ENCODE measurements around the gene OSBPL10.

Gene OSBPL10

DNA sequence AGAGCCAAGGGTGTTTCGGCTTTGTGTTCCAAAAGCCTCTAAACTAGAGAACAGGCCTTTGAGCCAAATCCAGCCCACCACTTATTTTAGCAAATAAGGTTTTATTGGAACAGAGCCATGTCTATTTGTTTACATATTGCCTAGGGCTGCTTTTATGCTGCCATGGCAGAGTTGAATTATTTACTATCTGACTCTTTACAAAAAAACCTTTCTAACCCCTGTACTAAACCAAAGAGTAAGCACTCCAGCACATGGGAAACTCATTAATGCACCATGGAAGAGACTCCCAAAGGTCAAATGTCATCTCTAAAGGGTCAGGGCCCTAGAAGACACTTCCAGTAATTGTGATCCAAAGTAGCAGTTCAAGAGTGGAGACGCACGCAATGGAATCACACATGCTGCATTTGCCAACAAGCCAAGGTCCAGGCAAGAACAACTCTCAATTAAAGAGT lies 22.3 kb downstream of the OSBPL10 start:
- peak overlapping the region; percentile 59 for H3K27ac ChIP-seq (ENCODE audit: low read length)

DNA sequence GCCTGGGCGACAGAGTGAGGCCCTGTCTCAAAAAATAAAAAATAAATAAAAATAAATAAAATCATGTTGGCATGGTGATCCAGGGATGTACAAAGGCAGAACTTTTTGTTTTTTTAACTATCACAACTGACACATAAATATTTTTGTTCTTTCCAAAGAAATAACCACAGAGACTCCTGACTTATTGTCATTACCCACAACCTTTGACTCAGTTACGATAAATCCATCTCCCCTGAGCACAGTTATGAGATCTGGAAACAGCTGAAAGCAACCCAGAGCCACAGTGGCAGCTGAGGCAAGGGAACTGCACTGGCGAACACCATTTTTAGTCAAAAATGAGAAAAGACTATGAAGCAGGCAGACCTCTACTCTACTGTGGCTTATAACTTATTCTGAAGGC lies 24.0 kb downstream of the OSBPL10 start:
- peaks cover 8 to 9% of the 10 kb centered on the region in 2 donors for H3K9me3 ChIP-seq (ENCODE audit: control insufficient read depth in 2 of 2, low read length in 2 of 2)
- no peaks in the 10 kb centered on the region for H3K36me3 ChIP-seq (ENCODE audit: control insufficient read depth in 2 of 2, insufficient read depth in 2 of 2, low read length in 2 of 2)
- H3K4me1 ChIP-seq (ENCODE audit: control insufficient read depth, insufficient read depth, low read length): peaks cover 18% of the 10 kb centered on the region
- H3K27ac ChIP-seq (ENCODE audit: low read length): no peak overlapping the region
- H3K27me3 ChIP-seq (ENCODE audit: control insufficient read depth in 1 of 2, insufficient read depth in 2 of 2, low read length in 2 of 2): no peaks in the 10 kb centered on the region
- H3K4me3 ChIP-seq (ENCODE audit: low read length in 2 of 2): no peak overlapping the region
- H3K9ac ChIP-seq (ENCODE audit: low read length in 2 of 2): no peak overlapping the region

More for the DNA sequence above, 22.3 kb downstream of the OSBPL10 start:
- Histone ChIP-seq H3K9me3 (ENCODE audit: control insufficient read depth in 2 of 2, low read length in 2 of 2) (peaks cover 8 to 9% of the 10 kb centered on the region in 2 donors), H3K27me3 (ENCODE audit: control insufficient read depth in 1 of 2, insufficient read depth in 2 of 2, low read length in 2 of 2) (no peaks in the 10 kb centered on the region), H3K4me1 (ENCODE audit: control insufficient read depth, insufficient read depth, low read length) (peaks cover 18% of the 10 kb centered on the region), H3K36me3 (ENCODE audit: control insufficient read depth in 2 of 2, insufficient read depth in 2 of 2, low read length in 2 of 2) (no peaks in the 10 kb centered on the region), H3K9ac (ENCODE audit: low read length in 2 of 2) (no peak overlapping the region), H3K4me3 (ENCODE audit: low read length in 2 of 2) (no peak overlapping the region)

DNA sequence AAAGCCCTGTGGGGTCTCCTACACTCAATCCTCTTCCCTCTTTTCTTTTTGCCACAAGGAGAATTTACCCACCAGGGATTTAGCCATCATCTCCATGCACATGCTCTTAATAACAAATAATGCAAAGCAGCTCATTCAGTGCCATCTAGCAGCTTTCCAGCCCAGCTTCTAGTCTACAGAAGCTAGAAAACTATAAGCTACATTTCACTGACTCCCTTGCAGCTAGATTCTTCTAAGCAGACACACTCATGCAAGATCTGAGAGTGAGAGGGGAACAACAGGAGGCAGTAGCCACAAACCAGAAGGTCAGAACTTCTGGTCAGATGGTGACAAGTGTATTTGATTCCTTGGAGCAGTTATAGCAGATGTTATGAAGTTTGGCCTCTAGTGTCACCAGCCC lies 25.5 kb downstream of the OSBPL10 start:
- no peaks in the 10 kb centered on the region for H3K36me3 ChIP-seq (ENCODE audit: control insufficient read depth in 2 of 2, insufficient read depth in 2 of 2, low read length in 2 of 2)
- peaks cover 8 to 9% of the 10 kb centered on the region in 2 donors for H3K9me3 ChIP-seq (ENCODE audit: control insufficient read depth in 2 of 2, low read length in 2 of 2)
- H3K27me3 ChIP-seq (ENCODE audit: control insufficient read depth in 1 of 2, insufficient read depth in 2 of 2, low read length in 2 of 2): no peaks in the 10 kb centered on the region
- H3K9ac ChIP-seq (ENCODE audit: low read length in 2 of 2): no peak overlapping the region
- peaks cover 13% of the 10 kb centered on the region for H3K4me1 ChIP-seq (ENCODE audit: control insufficient read depth, insufficient read depth, low read length)
- H3K27ac ChIP-seq (ENCODE audit: low read length): no peak overlapping the region
- no peak overlapping the region for H3K4me3 ChIP-seq (ENCODE audit: low read length in 2 of 2)

DNA sequence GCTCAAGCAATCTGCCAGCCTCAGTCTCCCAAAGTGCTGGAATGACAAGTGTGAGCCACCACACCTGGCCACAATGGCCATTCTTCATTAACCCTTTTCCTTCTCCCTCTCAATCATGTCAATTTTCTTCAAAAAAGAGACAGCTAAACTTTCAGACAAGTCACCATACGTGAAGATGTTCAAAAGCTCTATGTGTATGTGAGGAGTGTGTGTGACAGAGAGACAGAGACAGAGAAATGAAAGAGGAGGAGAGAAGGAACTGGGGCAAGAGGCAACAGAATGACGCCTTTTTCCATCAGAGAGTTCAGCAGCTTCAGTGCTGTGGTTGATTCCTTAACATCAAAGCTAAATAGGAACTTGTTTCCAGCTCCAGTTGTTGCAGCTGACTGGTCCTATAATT lies 27.4 kb downstream of the OSBPL10 start:
- H3K36me3 ChIP-seq (ENCODE audit: control insufficient read depth in 2 of 2, insufficient read depth in 2 of 2, low read length in 2 of 2): no peaks in the 10 kb centered on the region
- no peak overlapping the region for H3K9ac ChIP-seq (ENCODE audit: low read length in 2 of 2)
- no peak overlapping the region for H3K4me3 ChIP-seq (ENCODE audit: low read length in 2 of 2)
- H3K27me3 ChIP-seq (ENCODE audit: control insufficient read depth in 1 of 2, insufficient read depth in 2 of 2, low read length in 2 of 2): no peaks in the 10 kb centered on the region
- H3K4me1 ChIP-seq (ENCODE audit: control insufficient read depth, insufficient read depth, low read length): no peaks in the 10 kb centered on the region
- no peak overlapping the region for H3K27ac ChIP-seq (ENCODE audit: low read length)
- peaks cover 8 to 15% of the 10 kb centered on the region in 2 donors for H3K9me3 ChIP-seq (ENCODE audit: control insufficient read depth in 2 of 2, low read length in 2 of 2)

DNA sequence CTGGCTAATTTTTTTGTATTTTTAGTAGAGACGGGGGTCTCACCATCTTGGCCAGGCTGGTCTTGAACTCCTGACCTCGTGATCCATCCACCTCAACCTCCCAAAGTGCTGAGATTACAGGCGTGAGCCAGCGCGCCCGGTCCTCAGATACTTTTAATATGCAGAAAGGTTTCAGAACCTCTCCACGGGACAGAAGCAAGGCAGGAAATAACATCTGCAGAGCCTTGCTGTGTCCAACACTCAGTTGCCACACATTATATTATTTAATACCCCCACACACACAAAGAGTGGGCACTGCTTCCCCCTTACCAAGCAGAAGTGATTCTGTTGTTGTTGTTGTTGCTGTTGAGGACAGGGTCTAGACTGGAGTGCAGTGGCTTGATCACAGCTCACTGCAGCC lies 28.0 kb downstream of the OSBPL10 start:
- no peak overlapping the region for H3K27ac ChIP-seq (ENCODE audit: low read length)

DNA sequence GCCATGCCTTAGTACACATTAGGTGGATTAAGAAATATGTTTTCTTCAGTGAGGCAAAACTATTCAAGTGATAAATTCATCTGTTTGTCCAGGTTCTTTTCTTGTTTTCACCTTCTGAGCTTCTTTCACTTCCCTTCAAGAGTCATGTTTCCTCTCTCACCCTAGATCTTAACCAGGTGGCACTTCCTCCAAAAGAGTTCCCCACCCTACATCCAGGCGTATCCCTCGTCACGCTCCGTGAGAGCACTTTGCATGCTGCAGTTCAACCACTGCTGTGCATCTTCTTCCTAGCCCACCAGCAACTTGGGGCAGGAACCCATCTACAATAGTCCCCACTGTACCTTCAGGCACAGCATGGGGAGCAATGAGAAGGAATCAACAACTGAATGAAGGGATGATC lies 28.9 kb downstream of the OSBPL10 start:
- Histone ChIP-seq H3K9me3 (ENCODE audit: control insufficient read depth in 2 of 2, low read length in 2 of 2) (peaks cover 8 to 15% of the 10 kb centered on the region in 2 donors), H3K4me1 (ENCODE audit: control insufficient read depth, insufficient read depth, low read length) (no peaks in the 10 kb centered on the region), H3K27ac (ENCODE audit: low read length) (no peak overlapping the region), H3K4me3 (ENCODE audit: low read length in 2 of 2) (no peak overlapping the region), H3K36me3 (ENCODE audit: control insufficient read depth in 2 of 2, insufficient read depth in 2 of 2, low read length in 2 of 2) (no peaks in the 10 kb centered on the region), H3K27me3 (ENCODE audit: control insufficient read depth in 1 of 2, insufficient read depth in 2 of 2, low read length in 2 of 2) (no peaks in the 10 kb centered on the region), H3K9ac (ENCODE audit: low read length in 2 of 2) (no peak overlapping the region)

More for the DNA sequence above, 28.0 kb downstream of the OSBPL10 start:
- Histone ChIP-seq H3K27me3 (ENCODE audit: control insufficient read depth in 1 of 2, insufficient read depth in 2 of 2, low read length in 2 of 2) (no peaks in the 10 kb centered on the region), H3K4me1 (ENCODE audit: control insufficient read depth, insufficient read depth, low read length) (no peaks in the 10 kb centered on the region), H3K4me3 (ENCODE audit: low read length in 2 of 2) (no peak overlapping the region), H3K9me3 (ENCODE audit: control insufficient read depth in 2 of 2, low read length in 2 of 2) (peaks cover 8 to 15% of the 10 kb centered on the region in 2 donors), H3K9ac (ENCODE audit: low read length in 2 of 2) (no peak overlapping the region), H3K36me3 (ENCODE audit: control insufficient read depth in 2 of 2, insufficient read depth in 2 of 2, low read length in 2 of 2) (no peaks in the 10 kb centered on the region)

DNA sequence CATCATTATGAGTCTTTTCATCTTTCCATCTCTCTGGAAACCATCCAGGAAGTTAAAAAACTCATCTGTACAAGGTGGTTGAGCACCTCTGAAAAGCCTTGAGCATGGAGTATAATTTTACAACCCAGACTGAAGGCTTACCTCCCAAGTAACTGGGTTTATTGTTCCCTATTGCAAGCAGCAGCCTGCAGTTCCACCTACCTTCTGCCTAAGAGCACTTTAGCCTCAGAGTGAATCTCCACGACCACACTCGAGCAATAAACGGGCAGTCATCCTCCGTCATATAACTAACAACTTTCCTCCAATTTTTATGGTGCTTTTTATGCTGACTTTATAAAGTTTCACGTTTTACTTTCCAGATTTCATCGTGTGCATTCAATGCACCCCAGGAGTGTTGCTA lies 32.8 kb downstream of the OSBPL10 start:
- H3K27ac ChIP-seq (ENCODE audit: low read length): no peak overlapping the region
- no peaks in the 10 kb centered on the region for H3K4me1 ChIP-seq (ENCODE audit: control insufficient read depth, insufficient read depth, low read length)
- no peak overlapping the region for H3K9ac ChIP-seq (ENCODE audit: low read length in 2 of 2)
- H3K36me3 ChIP-seq (ENCODE audit: control insufficient read depth in 2 of 2, insufficient read depth in 2 of 2, low read length in 2 of 2): no peaks in the 10 kb centered on the region
- H3K27me3 ChIP-seq (ENCODE audit: control insufficient read depth in 1 of 2, insufficient read depth in 2 of 2, low read length in 2 of 2): no peaks in the 10 kb centered on the region
- no peak overlapping the region for H3K4me3 ChIP-seq (ENCODE audit: low read length in 2 of 2)
- H3K9me3 ChIP-seq (ENCODE audit: control insufficient read depth in 2 of 2, low read length in 2 of 2): peaks cover 0 to 6% of the 10 kb centered on the region in 2 donors

DNA sequence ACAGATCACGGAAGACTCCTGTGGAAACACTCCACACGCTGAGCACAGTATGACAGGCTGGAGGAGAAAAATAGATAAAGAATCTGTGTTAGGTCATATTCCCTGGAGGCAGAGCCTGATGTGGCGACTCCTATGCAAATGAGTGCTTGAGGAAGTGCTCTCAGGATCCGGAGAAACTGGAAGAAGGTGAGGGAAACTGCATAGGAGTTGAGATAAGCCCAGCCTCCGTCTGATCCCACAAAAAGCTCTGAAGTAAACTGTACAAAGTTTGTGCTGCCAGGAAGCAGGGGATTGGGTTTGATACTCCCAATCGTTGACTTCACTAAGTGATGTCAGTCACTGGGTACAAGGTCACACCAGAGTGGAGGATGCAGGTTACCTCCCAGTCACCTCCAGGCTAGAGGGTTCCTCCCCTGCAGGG lies 33.4 kb downstream of the OSBPL10 start:
- no peak overlapping the region for H3K27ac ChIP-seq (ENCODE audit: low read length)
- H3K27me3 ChIP-seq (ENCODE audit: control insufficient read depth in 1 of 2, insufficient read depth in 2 of 2, low read length in 2 of 2): no peaks in the 10 kb centered on the region
- H3K4me1 ChIP-seq (ENCODE audit: control insufficient read depth, insufficient read depth, low read length): no peaks in the 10 kb centered on the region
- H3K9ac ChIP-seq (ENCODE audit: low read length in 2 of 2): no peak overlapping the region
- H3K36me3 ChIP-seq (ENCODE audit: control insufficient read depth in 2 of 2, insufficient read depth in 2 of 2, low read length in 2 of 2): no peaks in the 10 kb centered on the region
- H3K4me3 ChIP-seq (ENCODE audit: low read length in 2 of 2): no peak overlapping the region
- H3K9me3 ChIP-seq (ENCODE audit: control insufficient read depth in 2 of 2, low read length in 2 of 2): peaks cover 0 to 6% of the 10 kb centered on the region in 2 donors

DNA sequence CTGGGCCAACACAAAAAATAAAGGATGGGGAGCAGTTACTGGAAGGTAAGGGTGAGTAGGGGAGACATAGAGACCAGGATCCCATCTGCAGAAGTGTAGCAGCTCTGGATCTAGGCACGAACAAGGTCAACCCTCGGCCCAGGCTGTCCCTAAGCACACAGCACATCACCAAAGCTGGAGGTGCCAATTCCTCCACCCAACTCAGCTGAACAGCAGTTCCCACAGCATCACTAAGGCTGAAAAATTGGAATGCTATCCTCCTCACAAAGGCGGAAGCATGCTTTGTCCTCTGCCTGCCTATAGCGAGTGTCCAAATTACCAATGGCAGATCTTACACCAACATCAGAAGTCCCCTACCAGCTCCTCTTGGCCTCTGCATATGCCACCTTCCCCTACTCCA lies 33.9 kb downstream of the OSBPL10 start:
- no peak overlapping the region for H3K27ac ChIP-seq (ENCODE audit: low read length)

DNA sequence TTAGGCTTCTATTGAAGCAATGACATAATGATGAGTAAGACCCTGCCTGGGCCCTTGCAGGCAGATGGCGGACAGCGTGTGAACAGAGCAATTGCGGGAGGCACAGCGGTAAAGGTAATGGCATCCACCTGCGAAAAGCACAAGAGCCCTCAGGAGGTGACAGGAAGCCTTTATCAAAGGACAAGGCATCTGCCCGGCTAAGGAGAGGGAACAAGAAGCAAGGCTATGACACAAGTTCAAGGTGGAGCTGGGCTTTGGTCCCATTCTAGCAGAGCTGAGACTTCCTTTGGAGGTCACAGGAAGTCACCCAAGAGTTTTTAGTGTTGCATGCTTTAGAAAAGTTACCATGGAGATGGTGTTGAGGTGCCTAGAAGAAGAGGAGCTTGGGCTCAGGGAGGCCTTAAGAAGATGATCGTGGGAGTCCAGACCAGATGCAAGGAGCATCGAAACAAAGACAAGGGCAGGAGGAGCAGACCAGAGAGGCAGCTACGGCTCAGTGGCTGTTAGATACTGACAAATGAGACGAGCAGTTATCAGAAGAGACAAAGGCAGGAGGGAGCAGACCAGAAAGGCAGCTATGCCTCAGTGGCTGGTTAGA lies 34.5 kb downstream of the OSBPL10 start:
- no peaks in the 10 kb centered on the region for H3K27me3 ChIP-seq (ENCODE audit: control insufficient read depth in 1 of 2, insufficient read depth in 2 of 2, low read length in 2 of 2)
- peaks cover 0 to 6% of the 10 kb centered on the region in 2 donors for H3K9me3 ChIP-seq (ENCODE audit: control insufficient read depth in 2 of 2, low read length in 2 of 2)
- H3K4me1 ChIP-seq (ENCODE audit: control insufficient read depth, insufficient read depth, low read length): no peaks in the 10 kb centered on the region
- H3K36me3 ChIP-seq (ENCODE audit: control insufficient read depth in 2 of 2, insufficient read depth in 2 of 2, low read length in 2 of 2): no peaks in the 10 kb centered on the region
- H3K4me3 ChIP-seq (ENCODE audit: low read length in 2 of 2): no peak overlapping the region
- no peak overlapping the region for H3K9ac ChIP-seq (ENCODE audit: low read length in 2 of 2)
- H3K27ac ChIP-seq (ENCODE audit: low read length): no peak overlapping the region

More for the DNA sequence above, 33.9 kb downstream of the OSBPL10 start:
- no peaks in the 10 kb centered on the region for H3K4me1 ChIP-seq (ENCODE audit: control insufficient read depth, insufficient read depth, low read length)
- H3K36me3 ChIP-seq (ENCODE audit: control insufficient read depth in 2 of 2, insufficient read depth in 2 of 2, low read length in 2 of 2): no peaks in the 10 kb centered on the region
- H3K4me3 ChIP-seq (ENCODE audit: low read length in 2 of 2): no peak overlapping the region
- H3K9me3 ChIP-seq (ENCODE audit: control insufficient read depth in 2 of 2, low read length in 2 of 2): peaks cover 0 to 6% of the 10 kb centered on the region in 2 donors
- H3K9ac ChIP-seq (ENCODE audit: low read length in 2 of 2): no peak overlapping the region
- no peaks in the 10 kb centered on the region for H3K27me3 ChIP-seq (ENCODE audit: control insufficient read depth in 1 of 2, insufficient read depth in 2 of 2, low read length in 2 of 2)

DNA sequence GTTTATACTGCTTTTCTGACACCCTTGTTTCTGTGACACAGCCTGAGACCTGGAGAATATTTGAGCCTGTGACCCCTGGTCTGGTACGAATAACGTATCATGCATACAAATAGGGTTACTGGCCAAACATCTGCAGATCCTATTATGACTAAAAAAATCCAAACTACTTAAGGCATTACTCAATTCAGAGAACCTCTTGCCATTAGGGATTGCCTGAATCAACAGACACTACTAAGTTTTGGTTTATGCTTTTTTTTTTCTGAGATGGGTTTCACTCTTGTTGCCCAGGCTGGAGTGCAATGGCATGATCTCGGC lies 35.4 kb downstream of the OSBPL10 start:
- H3K27ac ChIP-seq (ENCODE audit: low read length): no peak overlapping the region

More for the DNA sequence above, 35.4 kb downstream of the OSBPL10 start:
- Histone ChIP-seq H3K27me3 (ENCODE audit: control insufficient read depth in 1 of 2, insufficient read depth in 2 of 2, low read length in 2 of 2) (no peaks in the 10 kb centered on the region), H3K9me3 (ENCODE audit: control insufficient read depth in 2 of 2, low read length in 2 of 2) (peaks cover 0 to 6% of the 10 kb centered on the region in 2 donors), H3K36me3 (ENCODE audit: control insufficient read depth in 2 of 2, insufficient read depth in 2 of 2, low read length in 2 of 2) (no peaks in the 10 kb centered on the region), H3K4me1 (ENCODE audit: control insufficient read depth, insufficient read depth, low read length) (no peaks in the 10 kb centered on the region), H3K4me3 (ENCODE audit: low read length in 2 of 2) (no peak overlapping the region), H3K9ac (ENCODE audit: low read length in 2 of 2) (no peak overlapping the region)
